SK-N-SH treated with all-trans-retinoic acid at 6 μM for 48 hours (cell line): Measurements from ENCODE around the gene GALNT4.

Experiments used
- ARNTL ChIP-seq: fragments of 450-650 bp; formaldehyde crosslinking; IDR thresholded peaks from 2 replicates; pipeline ENCODE4 v1.5.0; 2020; ENCODE audit warnings: low read depth, mild to moderate bottlenecking, moderate library complexity, borderline replicate concordance
- CREB5 ChIP-seq: fragments of 250-450 bp; sonication (Bioruptor Pico); IDR thresholded peaks from 2 replicates; pipeline ENCODE4 v1.5.1; 2020; ENCODE audit warnings: low read depth, mild to moderate bottlenecking, moderate library complexity
- CSDC2 ChIP-seq: fragments of 250-450 bp; sonication (Bioruptor Pico); IDR thresholded peaks from 2 replicates; pipeline ENCODE4 v1.5.0; 2020; ENCODE audit warnings: mild to moderate bottlenecking, moderate library complexity
- GLIS3 ChIP-seq: fragments of 250-450 bp; sonication (Bioruptor Pico); IDR thresholded peaks from 2 replicates; pipeline ENCODE4 v1.5.0; 2020; ENCODE audit warnings: mild to moderate bottlenecking, moderate library complexity
- OSR1 ChIP-seq: fragments of 250-450 bp; sonication (Bioruptor Pico); IDR thresholded peaks from 2 replicates; pipeline ENCODE4 v1.8.0; 2022; ENCODE audit warnings: moderate library complexity, mild to moderate bottlenecking, inconsistent platforms
- PPARA ChIP-seq: fragments of 250-450 bp; sonication (Bioruptor Pico); IDR thresholded peaks from 2 replicates; pipeline ENCODE4 v1.5.0; 2020; ENCODE audit warnings: mild to moderate bottlenecking, borderline replicate concordance
- RARB ChIP-seq: fragments of 250-450 bp; sonication (Bioruptor Pico); IDR thresholded peaks from 2 replicates; pipeline ENCODE4 v1.8.0; 2021; ENCODE audit warnings: mild to moderate bottlenecking, moderate library complexity
- TCF4 ChIP-seq: fragments of 250-450 bp; sonication (Bioruptor Pico); IDR thresholded peaks from 2 replicates; pipeline ENCODE4 v1.8.0; 2021; ENCODE audit warnings: mild to moderate bottlenecking, moderate library complexity, borderline replicate concordance
- ZC3H10 ChIP-seq: fragments of 250-450 bp; sonication (Bioruptor Pico); IDR thresholded peaks from 2 replicates; pipeline ENCODE4 v1.5.1; 2021; ENCODE audit warnings: mild to moderate bottlenecking, moderate library complexity
- ZFP3 ChIP-seq: fragments of 250-450 bp; sonication (Bioruptor Pico); IDR thresholded peaks from 2 replicates; pipeline ENCODE4 v1.5.0; 2020; ENCODE audit warnings: mild to moderate bottlenecking, moderate library complexity
- ZNF565 ChIP-seq: fragments of 450-650 bp; formaldehyde crosslinking; conservative IDR thresholded peaks from 2 replicates; pipeline ENCODE4 v1.5.0; 2020; ENCODE audit warnings: low read depth, mild to moderate bottlenecking, moderate library complexity
- TF ChIP-seq, protein P1 (sequence below): fragments of 250-450 bp; sonication (Bioruptor Pico); IDR thresholded peaks from 2 replicates; pipeline ENCODE4 v1.8.0; 2020; ENCODE audit warnings: mild to moderate bottlenecking, moderate library complexity, borderline replicate concordance
- TF ChIP-seq, protein P2 (sequence below): fragments of 250-450 bp; sonication (Bioruptor Pico); IDR thresholded peaks from 2 replicates; pipeline ENCODE4 v1.5.1; 2021; ENCODE audit warnings: mild to moderate bottlenecking, moderate library complexity

DNA sequence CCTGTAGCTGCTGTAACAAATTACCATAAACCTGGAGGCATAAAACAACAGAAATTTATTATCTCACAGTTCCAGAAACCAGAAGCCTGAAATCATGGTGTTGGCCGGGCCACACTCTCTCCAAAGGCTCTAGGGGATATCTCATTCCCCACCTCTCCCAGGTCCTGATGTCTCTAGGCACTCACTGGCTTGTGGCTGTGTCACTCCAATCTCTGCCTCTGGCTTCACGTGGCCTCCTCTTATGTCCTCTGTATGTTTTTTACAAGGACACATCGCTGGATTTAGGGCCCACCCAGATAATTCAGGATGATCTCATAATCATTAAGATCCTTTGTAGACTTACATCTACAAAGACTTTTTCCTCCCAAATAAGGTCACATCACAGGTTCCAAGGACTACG, 8.0 kb downstream of the GALNT4 start:
- TF ChIP-seq, protein P1, sequence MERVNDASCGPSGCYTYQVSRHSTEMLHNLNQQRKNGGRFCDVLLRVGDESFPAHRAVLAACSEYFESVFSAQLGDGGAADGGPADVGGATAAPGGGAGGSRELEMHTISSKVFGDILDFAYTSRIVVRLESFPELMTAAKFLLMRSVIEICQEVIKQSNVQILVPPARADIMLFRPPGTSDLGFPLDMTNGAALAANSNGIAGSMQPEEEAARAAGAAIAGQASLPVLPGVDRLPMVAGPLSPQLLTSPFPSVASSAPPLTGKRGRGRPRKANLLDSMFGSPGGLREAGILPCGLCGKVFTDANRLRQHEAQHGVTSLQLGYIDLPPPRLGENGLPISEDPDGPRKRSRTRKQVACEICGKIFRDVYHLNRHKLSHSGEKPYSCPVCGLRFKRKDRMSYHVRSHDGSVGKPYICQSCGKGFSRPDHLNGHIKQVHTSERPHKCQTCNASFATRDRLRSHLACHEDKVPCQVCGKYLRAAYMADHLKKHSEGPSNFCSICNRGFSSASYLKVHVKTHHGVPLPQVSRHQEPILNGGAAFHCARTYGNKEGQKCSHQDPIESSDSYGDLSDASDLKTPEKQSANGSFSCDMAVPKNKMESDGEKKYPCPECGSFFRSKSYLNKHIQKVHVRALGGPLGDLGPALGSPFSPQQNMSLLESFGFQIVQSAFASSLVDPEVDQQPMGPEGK (CRISPR knock-in tag): no peak
- TF ChIP-seq ARNTL (CRISPR knock-in tag) (no peak), CREB5 (CRISPR knock-in tag) (no peak), RARB (CRISPR knock-in tag) (no peak), CSDC2 (CRISPR knock-in tag) (no peak), OSR1 (CRISPR knock-in tag) (no peak), ZNF565 (CRISPR knock-in tag) (no peak), PPARA (no peak), ZC3H10 (CRISPR knock-in tag) (no peak), ZFP3 (no peak), GLIS3 (CRISPR knock-in tag) (no peak), TCF4 (no peak)
- TF ChIP-seq, protein P2, sequence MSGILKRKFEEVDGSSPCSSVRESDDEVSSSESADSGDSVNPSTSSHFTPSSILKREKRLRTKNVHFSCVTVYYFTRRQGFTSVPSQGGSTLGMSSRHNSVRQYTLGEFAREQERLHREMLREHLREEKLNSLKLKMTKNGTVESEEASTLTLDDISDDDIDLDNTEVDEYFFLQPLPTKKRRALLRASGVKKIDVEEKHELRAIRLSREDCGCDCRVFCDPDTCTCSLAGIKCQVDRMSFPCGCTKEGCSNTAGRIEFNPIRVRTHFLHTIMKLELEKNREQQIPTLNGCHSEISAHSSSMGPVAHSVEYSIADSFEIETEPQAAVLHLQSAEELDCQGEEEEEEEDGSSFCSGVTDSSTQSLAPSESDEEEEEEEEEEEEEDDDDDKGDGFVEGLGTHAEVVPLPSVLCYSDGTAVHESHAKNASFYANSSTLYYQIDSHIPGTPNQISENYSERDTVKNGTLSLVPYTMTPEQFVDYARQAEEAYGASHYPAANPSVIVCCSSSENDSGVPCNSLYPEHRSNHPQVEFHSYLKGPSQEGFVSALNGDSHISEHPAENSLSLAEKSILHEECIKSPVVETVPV (CRISPR knock-in tag): no peak
